ENCODE data around the gene GRIP1.

The GRIP1 gene

DNA sequence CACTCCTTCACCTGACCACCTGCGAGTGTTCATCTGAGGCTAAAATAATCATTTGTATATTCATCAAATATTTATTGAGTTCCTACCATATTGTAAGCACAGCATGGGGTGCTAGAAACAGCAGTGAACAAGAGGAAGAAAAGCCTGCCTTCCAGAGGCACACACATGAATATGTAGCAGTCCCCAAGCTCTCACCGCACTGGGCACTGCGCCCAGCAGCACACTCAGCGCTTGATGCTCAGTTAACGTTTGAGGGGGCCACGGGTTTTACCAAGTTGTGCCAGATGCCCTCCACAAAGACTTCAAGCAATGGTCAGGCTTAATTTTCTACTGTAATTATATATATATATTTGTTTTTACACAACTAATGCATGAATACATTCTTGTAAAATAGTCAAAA is 324.6 kb downstream of the GRIP1 start:
- ChIA-PET CTCF (interaction anchor here (1.4 to 2.3 kb wide), 2 partner anchors 9 to 84 kb away, joined by 4 to 9 read pairs; no protein-coding TSS in a partner anchor), POLR2A (no interaction called here)
- DNase-seq (ENCODE audit: extremely low spot score), result no peak
- TF ChIP-seq, protein P1, sequence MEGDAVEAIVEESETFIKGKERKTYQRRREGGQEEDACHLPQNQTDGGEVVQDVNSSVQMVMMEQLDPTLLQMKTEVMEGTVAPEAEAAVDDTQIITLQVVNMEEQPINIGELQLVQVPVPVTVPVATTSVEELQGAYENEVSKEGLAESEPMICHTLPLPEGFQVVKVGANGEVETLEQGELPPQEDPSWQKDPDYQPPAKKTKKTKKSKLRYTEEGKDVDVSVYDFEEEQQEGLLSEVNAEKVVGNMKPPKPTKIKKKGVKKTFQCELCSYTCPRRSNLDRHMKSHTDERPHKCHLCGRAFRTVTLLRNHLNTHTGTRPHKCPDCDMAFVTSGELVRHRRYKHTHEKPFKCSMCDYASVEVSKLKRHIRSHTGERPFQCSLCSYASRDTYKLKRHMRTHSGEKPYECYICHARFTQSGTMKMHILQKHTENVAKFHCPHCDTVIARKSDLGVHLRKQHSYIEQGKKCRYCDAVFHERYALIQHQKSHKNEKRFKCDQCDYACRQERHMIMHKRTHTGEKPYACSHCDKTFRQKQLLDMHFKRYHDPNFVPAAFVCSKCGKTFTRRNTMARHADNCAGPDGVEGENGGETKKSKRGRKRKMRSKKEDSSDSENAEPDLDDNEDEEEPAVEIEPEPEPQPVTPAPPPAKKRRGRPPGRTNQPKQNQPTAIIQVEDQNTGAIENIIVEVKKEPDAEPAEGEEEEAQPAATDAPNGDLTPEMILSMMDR (IDR thresholded peaks at IDR 0.05; ENCODE audit: control extremely low read depth, extremely low read depth, low read depth, missing control alignments), result no peak

DNA sequence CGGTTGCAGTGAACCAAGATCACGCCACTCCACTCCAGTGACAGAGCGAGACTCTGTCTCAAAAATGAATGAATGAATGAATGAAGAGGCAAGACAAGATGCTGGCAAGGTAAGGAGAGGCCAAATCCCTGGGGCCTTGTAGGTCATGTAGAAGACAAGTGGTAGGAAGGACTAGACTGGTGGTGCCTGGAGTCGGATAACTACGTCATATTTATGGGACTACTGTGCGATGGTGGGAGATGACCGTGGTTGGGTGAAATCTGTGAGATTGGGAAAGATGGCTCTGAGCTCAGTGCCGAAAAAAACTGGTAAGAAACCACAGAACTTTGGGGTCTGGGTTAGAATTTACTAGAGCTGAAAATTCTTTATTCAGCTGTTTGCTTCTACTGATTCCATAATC is 326.0 kb downstream of the GRIP1 start:
- POLR2A ChIA-PET, result no interaction called here
- DNase-seq (ENCODE audit: extremely low spot score), result no peak

DNA sequence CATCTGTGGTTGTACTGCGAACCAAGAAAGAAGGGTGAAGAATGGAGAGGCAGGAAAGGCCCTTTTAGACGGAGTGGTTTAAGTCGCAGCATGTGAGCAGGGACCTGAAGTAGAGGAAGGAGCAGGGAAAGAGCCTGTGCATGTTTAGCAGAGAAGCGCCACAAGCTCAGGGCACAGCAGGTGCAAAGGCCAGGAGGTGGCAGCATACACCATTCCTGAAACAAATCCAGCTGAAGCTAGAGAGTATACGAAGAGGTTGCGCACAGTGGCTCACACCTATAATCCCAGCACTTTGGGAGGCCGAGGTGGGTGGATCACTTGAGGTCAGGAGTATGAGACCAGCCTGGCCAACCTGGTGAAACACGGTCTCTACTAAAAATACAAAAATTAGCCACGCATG is 326.7 kb downstream of the GRIP1 start:
- POLR2A ChIA-PET, result no interaction called here
- CTCF ChIA-PET, result interaction anchor here (0.7 to 3.9 kb wide), 12 partner anchors 9 to 509 kb away, joined by 3 to 41 read pairs (median 4); no protein-coding TSS in a partner anchor
- DNase-seq (ENCODE audit: extremely low spot score), result no peak
- TF ChIP-seq, protein P1 (IDR thresholded peaks at IDR 0.05; ENCODE audit: control extremely low read depth, extremely low read depth, low read depth, missing control alignments), result peak; percentile 44

More for the DNA sequence above, 326.0 kb downstream of the GRIP1 start:
- CTCF ChIA-PET, result interaction anchor here (0.7 to 3.9 kb wide), 13 partner anchors 8 to 508 kb away, joined by 3 to 41 read pairs (median 5); partner anchors contain the start of gene HELB
- TF ChIP-seq, protein P1 (IDR thresholded peaks at IDR 0.05; ENCODE audit: control extremely low read depth, extremely low read depth, low read depth, missing control alignments), result no peak

GRCh38 chr12:66351301-66351700 is 327.6 kb downstream of the GRIP1 start:
- TF ChIP-seq, protein P1 (IDR thresholded peaks at IDR 0.05; ENCODE audit: control extremely low read depth, extremely low read depth, low read depth, missing control alignments), result no peak
- POLR2A ChIA-PET, result interaction anchor here (0.6 kb wide), 1 partner anchor 10 kb away, joined by 11 read pairs; no protein-coding TSS in a partner anchor
- CTCF ChIA-PET, result interaction anchor here (1.0 to 3.9 kb wide), 3 partner anchors 9 to 343 kb away, joined by 3 to 41 read pairs (median 8); no protein-coding TSS in a partner anchor
- DNase-seq (ENCODE audit: extremely low spot score), result no peak

- ChIA-PET CTCF (interaction anchor here (1.1 to 2.6 kb wide), 5 partner anchors 8 to 348 kb away, joined by 3 to 11 read pairs (median 4); no protein-coding TSS in a partner anchor), POLR2A (no interaction called here)
- TF ChIP-seq, protein P1 (IDR thresholded peaks at IDR 0.05; ENCODE audit: control extremely low read depth, extremely low read depth, low read depth, missing control alignments), result no peak
- DNase-seq (ENCODE audit: extremely low spot score), result no peak
Observed at GRCh38 chr12:66345956-66346355, 332.9 kb downstream of the GRIP1 start.

DNA sequence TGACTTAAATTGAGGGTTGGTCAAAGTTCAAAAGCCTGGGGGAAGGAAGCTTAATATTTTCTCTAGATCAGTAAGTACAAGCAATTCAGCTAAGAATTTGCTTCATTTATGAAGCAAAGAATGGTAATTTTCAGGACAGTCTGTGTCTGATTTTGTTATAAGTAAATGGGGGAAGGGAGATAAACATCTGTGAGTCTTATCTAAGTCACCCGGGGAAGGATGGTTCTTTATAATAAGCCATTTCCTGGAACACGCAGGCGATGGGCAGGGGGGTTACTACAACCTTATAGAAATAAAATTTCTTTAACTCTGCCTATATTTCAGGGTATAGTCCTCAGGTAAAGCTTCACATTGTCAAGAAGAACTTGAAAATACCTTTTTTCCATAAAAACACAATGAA is 333.7 kb downstream of the GRIP1 start:
- DNase-seq (ENCODE audit: extremely low spot score), result no peak
- TF ChIP-seq, protein P1 (IDR thresholded peaks at IDR 0.05; ENCODE audit: control extremely low read depth, extremely low read depth, low read depth, missing control alignments), result no peak
- ChIA-PET CTCF (interaction anchor here (1.1 to 2.6 kb wide), 6 partner anchors 9 to 349 kb away, joined by 3 to 11 read pairs (median 4); no protein-coding TSS in a partner anchor), POLR2A (no interaction called here)
